WTC11 (cell line): Measurements from ENCODE around the gene NCKAP5. TPM values are rescaled to one million over a fixed set of nuclear protein-coding genes. Genes with fewer than 3 reads are reported as not detected.

Experiments used
- ATAC-seq: fragments of 200-7000 bp; cut with Tn5 transposase; 2 replicates; pipeline ENCODE4 v1.10.0; 2021; ENCODE audit warnings: mild to moderate bottlenecking, moderate library complexity
- CTCF ChIA-PET: fragments of 300-600 bp; sonication (Branson Sonifier 250); formaldehyde crosslinking; loops from one replicate; lab custom pipeline; 2021; ENCODE audit warnings: antibody characterized with exemption; lab: Charles Lee
- POLR2A ChIA-PET: fragments of 350-600 bp; sonication (Branson Sonifier 250); formaldehyde crosslinking; loops from one replicate; lab custom pipeline; 2021; ENCODE audit warnings: antibody characterized with exemption; lab: Charles Lee
- DNase-seq: peaks from one replicate; pipeline ENCODE4 v3.0.0; 2021; ENCODE audit warnings: low spot score
- H3K27ac Mint-ChIP-seq: 2 replicates; pipeline ENCODE4 v1.8.0; 2021; ENCODE audit warnings: mixed read lengths
- H3K27me3 Mint-ChIP-seq: 2 replicates; pipeline ENCODE4 v1.8.0; 2021; ENCODE audit warnings: low read depth, mild to moderate bottlenecking, moderate library complexity, mixed read lengths
- H3K36me3 Mint-ChIP-seq: 2 replicates; pipeline ENCODE4 v1.8.0; 2021; ENCODE audit warnings: mixed read lengths
- H3K4me1 Mint-ChIP-seq: 2 replicates; pipeline ENCODE4 v1.8.0; 2022; ENCODE audit warnings: mixed read lengths
- H3K4me3 Mint-ChIP-seq: 2 replicates; pipeline ENCODE4 v1.8.0; 2021; ENCODE audit warnings: mild to moderate bottlenecking, moderate library complexity, mixed read lengths
- H3K9me3 Mint-ChIP-seq: 2 replicates; pipeline ENCODE4 v1.8.0; 2021; ENCODE audit warnings: mixed read lengths
- AR ChIP-seq: fragments of 250-450 bp; sonication (Bioruptor Pico); IDR thresholded peaks from 2 replicates; pipeline ENCODE4 v1.9.0; 2021; ENCODE audit warnings: mild to moderate bottlenecking
- ATF1 ChIP-seq: sonication (generic); formaldehyde crosslinking; IDR thresholded peaks from 2 replicates; pipeline ENCODE4 v1.8.1; 2023; ENCODE audit warnings: mild to moderate bottlenecking, moderate library complexity, missing genetic modification reagents
- CREB1 ChIP-seq: sonication (generic); formaldehyde crosslinking; IDR thresholded peaks from 2 replicates; pipeline ENCODE4 v1.8.0; 2023; ENCODE audit warnings: mild to moderate bottlenecking, missing genetic modification reagents
- CREM ChIP-seq: sonication (generic); formaldehyde crosslinking; IDR thresholded peaks from 2 replicates; pipeline ENCODE4 v1.8.1; 2022; ENCODE audit warnings: mild to moderate bottlenecking, missing genetic modification reagents, moderate library complexity
- CTCF ChIP-seq: fragments of 200-600 bp; IDR thresholded peaks from 2 replicates; pipeline ENCODE4 v1.8.0; 2022; ENCODE audit warnings: antibody characterized with exemption
- EMX1 ChIP-seq: fragments of 250-450 bp; sonication (Bioruptor Pico); IDR thresholded peaks from 2 replicates; pipeline ENCODE4 v1.8.0; 2021; ENCODE audit warnings: mild to moderate bottlenecking
- ESRRA ChIP-seq: sonication (generic); formaldehyde crosslinking; IDR thresholded peaks from 2 replicates; pipeline ENCODE4 v1.8.1; 2022; ENCODE audit warnings: mild to moderate bottlenecking, missing genetic modification reagents, borderline replicate concordance
- GTF2I ChIP-seq: fragments of 250-450 bp; sonication (Bioruptor Pico); conservative IDR thresholded peaks from 2 replicates; pipeline ENCODE4 v1.4.0; 2021; ENCODE audit warnings: mild to moderate bottlenecking
- HMGA2 ChIP-seq: fragments of 250-450 bp; sonication (Bioruptor Pico); IDR thresholded peaks from 2 replicates; pipeline ENCODE4 v1.4.0; 2021; ENCODE audit warnings: mild to moderate bottlenecking, moderate library complexity
- IRF2 ChIP-seq: sonication (generic); formaldehyde crosslinking; IDR thresholded peaks from 2 replicates; pipeline ENCODE4 v1.8.0; 2022; ENCODE audit warnings: low read depth, missing genetic modification reagents, borderline replicate concordance
- KAT7 ChIP-seq: sonication (generic); formaldehyde crosslinking; IDR thresholded peaks from 2 replicates; pipeline ENCODE4 v1.8.1; 2023; ENCODE audit warnings: missing genetic modification reagents, mild to moderate bottlenecking, borderline replicate concordance
- MAX ChIP-seq: sonication (generic); formaldehyde crosslinking; IDR thresholded peaks from 2 replicates; pipeline ENCODE4 v1.8.0; 2022; ENCODE audit warnings: mild to moderate bottlenecking, missing genetic modification reagents
- NR2C2 ChIP-seq: sonication (generic); formaldehyde crosslinking; IDR thresholded peaks from 2 replicates; pipeline ENCODE4 v1.8.0; 2022; ENCODE audit warnings: mild to moderate bottlenecking, missing genetic modification reagents
- PREB ChIP-seq: sonication (generic); formaldehyde crosslinking; IDR thresholded peaks from 2 replicates; pipeline ENCODE4 v1.8.1; 2022; ENCODE audit warnings: mild to moderate bottlenecking, missing genetic modification reagents, moderate library complexity, borderline replicate concordance
- SMAD3 ChIP-seq: sonication (generic); formaldehyde crosslinking; IDR thresholded peaks from 2 replicates; pipeline ENCODE4 v1.8.0; 2022; ENCODE audit warnings: missing genetic modification reagents, mild to moderate bottlenecking, borderline replicate concordance
- SP1 ChIP-seq: sonication (generic); formaldehyde crosslinking; conservative IDR thresholded peaks from 2 replicates; pipeline ENCODE4 v1.8.1; 2022; ENCODE audit warnings: missing genetic modification reagents
- ZBTB43 ChIP-seq: sonication (generic); formaldehyde crosslinking; IDR thresholded peaks from 2 replicates; pipeline ENCODE4 v1.8.1; 2023; ENCODE audit warnings: mild to moderate bottlenecking, missing genetic modification reagents
- ZNF219 ChIP-seq: sonication (generic); formaldehyde crosslinking; IDR thresholded peaks from 2 replicates; pipeline ENCODE4 v1.8.0; 2023; ENCODE audit warnings: missing genetic modification reagents, mild to moderate bottlenecking, borderline replicate concordance
- ZNF232 ChIP-seq: sonication (generic); formaldehyde crosslinking; IDR thresholded peaks from 2 replicates; pipeline ENCODE4 v1.8.0; 2022; ENCODE audit warnings: mild to moderate bottlenecking, missing genetic modification reagents
- ZNF281 ChIP-seq: sonication (generic); formaldehyde crosslinking; IDR thresholded peaks from 2 replicates; pipeline ENCODE4 v1.8.0; 2023; ENCODE audit warnings: mild to moderate bottlenecking, missing genetic modification reagents
- ZNF317 ChIP-seq: sonication (generic); formaldehyde crosslinking; IDR thresholded peaks from 2 replicates; pipeline ENCODE4 v1.8.1; 2023; ENCODE audit warnings: low read depth, mild to moderate bottlenecking, moderate library complexity, missing genetic modification reagents, borderline replicate concordance
- ZNF396 ChIP-seq: fragments of 250-450 bp; sonication (Bioruptor Pico); IDR thresholded peaks from 2 replicates; pipeline ENCODE4 v1.8.0; 2021; ENCODE audit warnings: mild to moderate bottlenecking, moderate library complexity, borderline replicate concordance
- ZSCAN18 ChIP-seq: fragments of 250-450 bp; sonication (Bioruptor Pico); IDR thresholded peaks from 2 replicates; pipeline ENCODE4 v2.1.2; 2022; ENCODE audit warnings: mild to moderate bottlenecking, moderate library complexity
- total RNA-seq: library from RNA; stranded (reverse); gene quantifications from 3 replicates; pipeline ENCODE4 v1.2.3, GENCODE V29; 2021

NCKAP5 gene
- total RNA-seq, 1 experiment from 2014 or later: 0.55 TPM

GRCh38 chr2:133458280-133458679, 110.0 kb downstream of the NCKAP5 start:
- H3K27me3 Mint-ChIP-seq: no peaks in the 10 kb centered on the region
- ChIA-PET CTCF (no interaction called here), POLR2A (no interaction called here)
- DNase-seq (no peak), ATAC-seq (no peak)
- H3K9me3 Mint-ChIP-seq: no peaks in the 10 kb centered on the region
- TF ChIP-seq ZNF232 (CRISPR knock-in tag): no peak
- no peak for TF ChIP-seq AR (CRISPR knock-in tag)
- TF ChIP-seq CTCF: no peak
- no peak for TF ChIP-seq NR2C2 (CRISPR knock-in tag)
- TF ChIP-seq MAX (CRISPR knock-in tag): no peak
- no peak for TF ChIP-seq ZNF317 (CRISPR knock-in tag)
- TF ChIP-seq CREM (CRISPR knock-in tag): no peak
- no peak for TF ChIP-seq HMGA2 (CRISPR knock-in tag)
- TF ChIP-seq CREB1 (CRISPR knock-in tag): no peak
- TF ChIP-seq PREB (CRISPR knock-in tag): no peak
- TF ChIP-seq ZNF396: no peak
- TF ChIP-seq KAT7 (CRISPR knock-in tag): no peak
- H3K4me1 Mint-ChIP-seq: no peaks in the 10 kb centered on the region
- H3K36me3 Mint-ChIP-seq: no peaks in the 10 kb centered on the region
- no peak overlapping the region for H3K4me3 Mint-ChIP-seq
- H3K27ac Mint-ChIP-seq: no peak overlapping the region

- no peak for ATAC-seq
- TF ChIP-seq ZBTB43 (CRISPR knock-in tag) (no peak), IRF2 (CRISPR knock-in tag) (no peak), ESRRA (no peak), SP1 (CRISPR knock-in tag) (no peak), ZNF219 (CRISPR knock-in tag) (no peak), ZNF281 (CRISPR knock-in tag) (no peak), EMX1 (CRISPR knock-in tag) (no peak), ZSCAN18 (CRISPR knock-in tag) (no peak), SMAD3 (no peak), GTF2I (CRISPR knock-in tag) (no peak), ATF1 (CRISPR knock-in tag) (no peak), CTCF (no peak)
Measured at GRCh38 chr2:133457861-133458260, 110.4 kb downstream of the NCKAP5 start.

More at GRCh38 chr2:133457861-133458260, 110.4 kb downstream of the NCKAP5 start:
- Mint-ChIP-seq H3K36me3 (no peaks in the 10 kb centered on the region), H3K9me3 (no peaks in the 10 kb centered on the region), H3K4me3 (no peak overlapping the region), H3K4me1 (no peaks in the 10 kb centered on the region), H3K27me3 (no peaks in the 10 kb centered on the region), H3K27ac (no peak overlapping the region)
- no peak for DNase-seq
- CTCF ChIA-PET: no interaction called here
- POLR2A ChIA-PET: no interaction called here
